ENCODE measurements around the gene XRCC4.
"Not testable (repeated sequence)": the region's sequence is repeated elsewhere in the genome, so short reads cannot be mapped to it uniquely, and the experiment has no call there.

The XRCC4 gene

GRCh38 chr5:83059341-83059740 lies 18.0 kb upstream of the XRCC4 start:
- Histone ChIP-seq H2BK120ac (ENCODE audit: low read depth, low read length) (no peak overlapping the region), H4K8ac (ENCODE audit: low read depth, low read length) (no peak overlapping the region), H3K14ac (ENCODE audit: low read length) (no peak overlapping the region), H3K4me1 (ENCODE audit: control insufficient read depth in 2 of 2, insufficient read depth in 1 of 2, low read depth in 1 of 2, low read length in 2 of 2) (no peaks in the 10 kb centered on the region), H3K4me2 (ENCODE audit: insufficient read depth, low read length, poor library complexity, severe bottlenecking) (no peak overlapping the region), H3K9me3 (replicated peaks in 1 of 2; ENCODE audit: control insufficient read depth in 2 of 2, insufficient read depth in 1 of 2, low read depth in 1 of 2, low read length in 2 of 2) (no peaks in the 10 kb centered on the region), H3K9ac (ENCODE audit: low read depth, low read length, poor library complexity) (no peak overlapping the region), H3K4ac (ENCODE audit: low read length) (no peak overlapping the region), H3K36me3 (replicated peaks in 1 of 2; ENCODE audit: control insufficient read depth in 2 of 2, insufficient read depth in 2 of 2, low read length in 2 of 2) (peaks cover 4 to 96% of the 10 kb centered on the region in 2 donors), H4K91ac (ENCODE audit: low read depth, low read length, poor library complexity) (no peak overlapping the region), H3K27me3 (ENCODE audit: control insufficient read depth in 3 of 3, insufficient read depth in 3 of 3, low read depth in 1 of 3, low read length in 3 of 3) (no peaks in the 10 kb centered on the region), H2AFZ (ENCODE audit: low read length) (no peak overlapping the region), H2BK5ac (ENCODE audit: low read length) (no peak overlapping the region), H2BK15ac (ENCODE audit: low read length) (no peak overlapping the region), H3K23ac (ENCODE audit: low read depth, low read length, poor library complexity) (no peak overlapping the region), H2BK12ac (ENCODE audit: low read length) (no peak overlapping the region), H3K18ac (ENCODE audit: low read length) (no peak overlapping the region), H3K79me1 (ENCODE audit: low read depth, low read length) (no peaks in the 10 kb centered on the region), H3K4me3 (ENCODE audit: low read length in 2 of 2) (no peak overlapping the region), H2AK5ac (ENCODE audit: low read depth, low read length) (no peak overlapping the region), H3K27ac (replicated peaks; ENCODE audit: low read length) (no peak overlapping the region)
- WGBS, 2 donors (ENCODE audit: extremely low coverage in 2 of 2, insufficient read length in 2 of 2, insufficient replicate concordance in 1 of 2): no CpG with 5 or more reads among the region's 2 CpGs
- no peak for DNase-seq (ENCODE audit: low spot score)

- Histone ChIP-seq H3K36me3 (replicated peaks in 1 of 2; ENCODE audit: control insufficient read depth in 2 of 2, insufficient read depth in 2 of 2, low read length in 2 of 2) (peaks cover 0 to 62% of the 10 kb centered on the region in 2 donors), H2BK5ac (ENCODE audit: low read length) (no peak overlapping the region), H3K9me3 (replicated peaks in 1 of 2; ENCODE audit: control insufficient read depth in 2 of 2, insufficient read depth in 1 of 2, low read depth in 1 of 2, low read length in 2 of 2) (peaks cover 0 to 8% of the 10 kb centered on the region in 2 donors), H2AFZ (ENCODE audit: low read length) (no peak overlapping the region), H3K18ac (ENCODE audit: low read length) (no peak overlapping the region), H3K4me2 (ENCODE audit: insufficient read depth, low read length, poor library complexity, severe bottlenecking) (no peak overlapping the region), H4K8ac (ENCODE audit: low read depth, low read length) (no peak overlapping the region), H4K91ac (ENCODE audit: low read depth, low read length, poor library complexity) (no peak overlapping the region), H3K4ac (ENCODE audit: low read length) (no peak overlapping the region), H3K4me1 (ENCODE audit: control insufficient read depth in 2 of 2, insufficient read depth in 1 of 2, low read depth in 1 of 2, low read length in 2 of 2) (peaks cover 2 to 3% of the 10 kb centered on the region in 2 donors), H3K79me1 (ENCODE audit: low read depth, low read length) (no peaks in the 10 kb centered on the region), H3K27me3 (ENCODE audit: control insufficient read depth in 3 of 3, insufficient read depth in 3 of 3, low read depth in 1 of 3, low read length in 3 of 3) (no peaks in the 10 kb centered on the region), H3K23ac (ENCODE audit: low read depth, low read length, poor library complexity) (no peak overlapping the region), H3K9ac (ENCODE audit: low read depth, low read length, poor library complexity) (no peak overlapping the region), H3K14ac (ENCODE audit: low read length) (no peak overlapping the region), H2BK15ac (ENCODE audit: low read length) (no peak overlapping the region), H3K4me3 (ENCODE audit: low read length in 2 of 2) (no peak overlapping the region), H3K27ac (replicated peaks; ENCODE audit: low read length) (peak overlapping the region; percentile 63), H2BK120ac (ENCODE audit: low read depth, low read length) (no peak overlapping the region), H2AK5ac (ENCODE audit: low read depth, low read length) (no peak overlapping the region), H2BK12ac (ENCODE audit: low read length) (no peak overlapping the region)
- no CpG with 5 or more reads among the region's 3 CpGs for WGBS, 2 donors (ENCODE audit: extremely low coverage in 2 of 2, insufficient read length in 2 of 2, insufficient replicate concordance in 1 of 2)
- DNase-seq (ENCODE audit: low spot score): peak; percentile 56
Measured at GRCh38 chr5:83066548-83067110, 10.7 kb upstream of the XRCC4 start.

- not testable (repeated sequence) for DNase-seq (ENCODE audit: low spot score); H3K4me3 ChIP-seq (ENCODE audit: low read length in 2 of 2); H3K9ac ChIP-seq (ENCODE audit: low read depth, low read length, poor library complexity); H4K8ac ChIP-seq (ENCODE audit: low read depth, low read length); H3K4ac ChIP-seq (ENCODE audit: low read length); H3K27ac ChIP-seq (replicated peaks; ENCODE audit: low read length); H3K4me2 ChIP-seq (ENCODE audit: insufficient read depth, low read length, poor library complexity, severe bottlenecking); H3K23ac ChIP-seq (ENCODE audit: low read depth, low read length, poor library complexity); H3K14ac ChIP-seq (ENCODE audit: low read length); H3K27me3 ChIP-seq (ENCODE audit: control insufficient read depth in 3 of 3, insufficient read depth in 3 of 3, low read depth in 1 of 3, low read length in 3 of 3); H3K4me1 ChIP-seq (ENCODE audit: control insufficient read depth in 2 of 2, insufficient read depth in 1 of 2, low read depth in 1 of 2, low read length in 2 of 2); H2BK5ac ChIP-seq (ENCODE audit: low read length); H2BK15ac ChIP-seq (ENCODE audit: low read length); H4K91ac ChIP-seq (ENCODE audit: low read depth, low read length, poor library complexity); H2BK120ac ChIP-seq (ENCODE audit: low read depth, low read length); H2AK5ac ChIP-seq (ENCODE audit: low read depth, low read length); H2BK12ac ChIP-seq (ENCODE audit: low read length); H3K79me1 ChIP-seq (ENCODE audit: low read depth, low read length); H3K18ac ChIP-seq (ENCODE audit: low read length); H2AFZ ChIP-seq (ENCODE audit: low read length); H3K9me3 ChIP-seq (replicated peaks in 1 of 2; ENCODE audit: control insufficient read depth in 2 of 2, insufficient read depth in 1 of 2, low read depth in 1 of 2, low read length in 2 of 2)
- WGBS, 2 donors (ENCODE audit: extremely low coverage in 2 of 2, insufficient read length in 2 of 2, insufficient replicate concordance in 1 of 2): no CpG with 5 or more reads among the region's 4 CpGs
- H3K36me3 ChIP-seq (replicated peaks in 1 of 2; ENCODE audit: control insufficient read depth in 2 of 2, insufficient read depth in 2 of 2, low read length in 2 of 2): peaks cover 0 to 61% of the 10 kb centered on the region in 2 donors
Measured at GRCh38 chr5:83067377-83067776, 10.0 kb upstream of the XRCC4 start.

- H3K27ac ChIP-seq (replicated peaks; ENCODE audit: low read length): no peak overlapping the region
- H3K4me1 ChIP-seq (ENCODE audit: control insufficient read depth in 2 of 2, insufficient read depth in 1 of 2, low read depth in 1 of 2, low read length in 2 of 2): peaks cover 2 to 3% of the 10 kb centered on the region in 2 donors
Measured at GRCh38 chr5:83069096-83069799, 8.1 kb upstream of the XRCC4 start.

More at GRCh38 chr5:83069096-83069799, 8.1 kb upstream of the XRCC4 start:
- Histone ChIP-seq H2BK5ac (ENCODE audit: low read length) (no peak overlapping the region), H3K79me1 (ENCODE audit: low read depth, low read length) (no peaks in the 10 kb centered on the region), H2AFZ (ENCODE audit: low read length) (no peak overlapping the region), H3K14ac (ENCODE audit: low read length) (no peak overlapping the region), H3K9me3 (replicated peaks in 1 of 2; ENCODE audit: control insufficient read depth in 2 of 2, insufficient read depth in 1 of 2, low read depth in 1 of 2, low read length in 2 of 2) (peaks cover 0 to 8% of the 10 kb centered on the region in 2 donors), H2BK12ac (ENCODE audit: low read length) (no peak overlapping the region), H3K18ac (ENCODE audit: low read length) (no peak overlapping the region), H2BK15ac (ENCODE audit: low read length) (no peak overlapping the region), H2BK120ac (ENCODE audit: low read depth, low read length) (no peak overlapping the region), H3K23ac (ENCODE audit: low read depth, low read length, poor library complexity) (no peak overlapping the region), H3K27me3 (ENCODE audit: control insufficient read depth in 3 of 3, insufficient read depth in 3 of 3, low read depth in 1 of 3, low read length in 3 of 3) (no peaks in the 10 kb centered on the region), H2AK5ac (ENCODE audit: low read depth, low read length) (no peak overlapping the region), H3K4ac (ENCODE audit: low read length) (no peak overlapping the region), H3K36me3 (replicated peaks in 1 of 2; ENCODE audit: control insufficient read depth in 2 of 2, insufficient read depth in 2 of 2, low read length in 2 of 2) (peaks cover 3 to 59% of the 10 kb centered on the region in 2 donors), H3K4me2 (ENCODE audit: insufficient read depth, low read length, poor library complexity, severe bottlenecking) (no peak overlapping the region), H4K8ac (ENCODE audit: low read depth, low read length) (no peak overlapping the region), H3K9ac (ENCODE audit: low read depth, low read length, poor library complexity) (no peak overlapping the region), H4K91ac (ENCODE audit: low read depth, low read length, poor library complexity) (no peak overlapping the region), H3K4me3 (ENCODE audit: low read length in 2 of 2) (no peak overlapping the region)
- no peak for DNase-seq (ENCODE audit: low spot score)
- no CpG with 5 or more reads among the region's 2 CpGs for WGBS, 2 donors (ENCODE audit: extremely low coverage in 2 of 2, insufficient read length in 2 of 2, insufficient replicate concordance in 1 of 2)
